Neutrophil (primary cell): ENCODE results near the gene ATP2C2.

Source experiments
- H3K27ac ChIP-seq: fragments of 200-600 bp; sonication (generic); 2 replicates; pipeline ENCODE4 v1.5.1; 2016; ENCODE audit warnings: mild to moderate bottlenecking, moderate library complexity
- H3K27me3 ChIP-seq: fragments of 200-600 bp; sonication (generic); 2 replicates; pipeline ENCODE4 v1.6.0; 2016; ENCODE audit warnings: mild to moderate bottlenecking
- H3K36me3 ChIP-seq: fragments of 200-600 bp; sonication (generic); 2 replicates; pipeline ENCODE4 v1.5.1; 2017
- H3K4me1 ChIP-seq, 2 experiments: fragments of 200-600 bp in 1 of 2; sonication (generic) in 1 of 2; 1 replicate in 1 of 2; 2 replicates in 1 of 2; pipeline versions ENCODE4 v1.5.1 to v1.6.1; 2013 to 2016; ENCODE audit warnings: low read depth in 1 of 2, low read length in 1 of 2, mild to moderate bottlenecking in 1 of 2, moderate library complexity in 1 of 2; ENCODE audit not compliant: control insufficient read depth in 1 of 2, insufficient read depth in 1 of 2
- H3K4me3 ChIP-seq, 2 experiments: fragments of 200-600 bp in 1 of 2; sonication (generic) in 1 of 2; 1 replicate in 1 of 2; 2 replicates in 1 of 2; pipeline ENCODE4 v1.5.1; 2013 to 2016; ENCODE audit warnings: low read depth in 1 of 2, low read length in 1 of 2, mild to moderate bottlenecking in 1 of 2, moderate library complexity in 1 of 2
- H3K9me3 ChIP-seq: fragments of 200-600 bp; sonication (generic); 2 replicates; pipeline ENCODE4 v1.5.1; 2016
- TF ChIP-seq, protein P1 (sequence below): fragments of 200-600 bp; sonication (generic); IDR thresholded peaks from 2 replicates; pipeline ENCODE4 v1.5.1; 2016; ENCODE audit warnings: antibody characterized with exemption

The ATP2C2 gene

DNA sequence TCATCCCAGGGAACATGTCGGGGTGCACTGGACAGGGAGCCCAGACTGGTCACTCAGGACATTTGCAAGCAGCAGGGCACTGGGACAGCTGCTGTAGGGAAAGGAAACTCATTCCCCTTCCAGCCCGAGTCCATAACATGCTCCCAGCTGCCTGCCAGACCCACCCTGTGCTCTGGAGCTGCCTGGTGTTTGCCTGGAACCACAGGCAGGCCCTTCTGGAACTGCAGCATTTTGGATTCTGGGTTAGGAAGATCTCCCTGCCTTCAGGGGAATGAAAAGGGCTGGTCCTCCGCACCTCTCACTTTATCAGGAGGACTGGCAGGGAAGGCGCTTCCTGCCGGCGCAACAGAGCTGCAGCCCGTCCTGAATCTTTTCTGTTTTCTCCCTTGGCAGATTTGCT, 94.9 kb downstream of the ATP2C2 start:
- TF ChIP-seq, protein P1, sequence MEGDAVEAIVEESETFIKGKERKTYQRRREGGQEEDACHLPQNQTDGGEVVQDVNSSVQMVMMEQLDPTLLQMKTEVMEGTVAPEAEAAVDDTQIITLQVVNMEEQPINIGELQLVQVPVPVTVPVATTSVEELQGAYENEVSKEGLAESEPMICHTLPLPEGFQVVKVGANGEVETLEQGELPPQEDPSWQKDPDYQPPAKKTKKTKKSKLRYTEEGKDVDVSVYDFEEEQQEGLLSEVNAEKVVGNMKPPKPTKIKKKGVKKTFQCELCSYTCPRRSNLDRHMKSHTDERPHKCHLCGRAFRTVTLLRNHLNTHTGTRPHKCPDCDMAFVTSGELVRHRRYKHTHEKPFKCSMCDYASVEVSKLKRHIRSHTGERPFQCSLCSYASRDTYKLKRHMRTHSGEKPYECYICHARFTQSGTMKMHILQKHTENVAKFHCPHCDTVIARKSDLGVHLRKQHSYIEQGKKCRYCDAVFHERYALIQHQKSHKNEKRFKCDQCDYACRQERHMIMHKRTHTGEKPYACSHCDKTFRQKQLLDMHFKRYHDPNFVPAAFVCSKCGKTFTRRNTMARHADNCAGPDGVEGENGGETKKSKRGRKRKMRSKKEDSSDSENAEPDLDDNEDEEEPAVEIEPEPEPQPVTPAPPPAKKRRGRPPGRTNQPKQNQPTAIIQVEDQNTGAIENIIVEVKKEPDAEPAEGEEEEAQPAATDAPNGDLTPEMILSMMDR, result no peak
- H3K27me3 ChIP-seq, result no peaks in the 10 kb centered on the region
- no peak overlapping the region for H3K4me3 ChIP-seq
- H3K36me3 ChIP-seq, result peaks cover 67% of the 10 kb centered on the region
- no peaks in the 10 kb centered on the region for H3K4me1 ChIP-seq
- H3K27ac ChIP-seq, result no peak overlapping the region
- H3K9me3 ChIP-seq, result no peaks in the 10 kb centered on the region

DNA sequence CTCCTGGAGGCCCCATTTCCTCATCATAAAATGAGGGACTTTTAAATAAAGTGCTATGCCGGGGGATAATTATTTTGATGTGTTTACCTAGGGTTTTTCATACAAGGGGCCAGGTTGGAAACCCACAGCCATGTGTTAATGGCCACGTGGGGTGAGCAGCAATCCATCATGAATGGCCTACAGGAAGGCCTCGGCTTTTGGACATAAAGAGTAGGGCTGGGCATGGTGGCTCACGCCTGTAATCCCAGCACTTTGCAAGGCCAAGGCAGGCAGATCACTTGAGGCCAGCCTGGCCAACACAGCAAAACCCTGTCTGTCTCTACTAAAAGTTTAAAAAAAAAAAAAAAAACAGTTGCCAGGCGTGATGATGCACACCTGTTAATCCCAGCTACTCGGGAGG, 95.8 kb downstream of the ATP2C2 start:
- Histone ChIP-seq H3K4me1 (no peaks in the 10 kb centered on the region), H3K27me3 (no peaks in the 10 kb centered on the region), H3K36me3 (peaks cover 63% of the 10 kb centered on the region), H3K4me3 (no peak overlapping the region), H3K27ac (no peak overlapping the region), H3K9me3 (no peaks in the 10 kb centered on the region)
- TF ChIP-seq, protein P1, result no peak

DNA sequence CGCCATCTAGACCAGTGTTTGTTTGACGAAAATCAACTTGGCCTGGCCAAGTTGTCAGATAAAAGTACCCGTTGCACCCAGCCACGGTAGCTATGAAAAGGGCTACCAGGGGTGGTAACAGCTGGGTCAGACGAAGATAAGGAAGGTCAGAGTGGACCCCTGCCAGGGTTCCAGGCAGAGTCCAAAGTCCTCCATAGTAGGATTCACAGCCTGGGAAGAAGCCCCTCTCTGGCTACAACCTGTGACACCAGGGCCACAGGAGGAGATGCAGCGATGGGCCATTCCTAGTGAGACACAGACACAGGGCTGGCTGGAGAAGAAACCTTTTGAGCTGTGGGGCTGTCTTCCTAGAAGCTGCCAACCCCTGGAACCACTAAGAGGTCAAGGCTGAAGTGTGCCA, 96.8 kb downstream of the ATP2C2 start:
- Histone ChIP-seq H3K4me1 (no peaks in the 10 kb centered on the region), H3K9me3 (no peaks in the 10 kb centered on the region), H3K27me3 (no peaks in the 10 kb centered on the region), H3K27ac (no peak overlapping the region), H3K4me3 (no peak overlapping the region), H3K36me3 (peaks cover 52% of the 10 kb centered on the region)
- TF ChIP-seq, protein P1, result no peak

DNA sequence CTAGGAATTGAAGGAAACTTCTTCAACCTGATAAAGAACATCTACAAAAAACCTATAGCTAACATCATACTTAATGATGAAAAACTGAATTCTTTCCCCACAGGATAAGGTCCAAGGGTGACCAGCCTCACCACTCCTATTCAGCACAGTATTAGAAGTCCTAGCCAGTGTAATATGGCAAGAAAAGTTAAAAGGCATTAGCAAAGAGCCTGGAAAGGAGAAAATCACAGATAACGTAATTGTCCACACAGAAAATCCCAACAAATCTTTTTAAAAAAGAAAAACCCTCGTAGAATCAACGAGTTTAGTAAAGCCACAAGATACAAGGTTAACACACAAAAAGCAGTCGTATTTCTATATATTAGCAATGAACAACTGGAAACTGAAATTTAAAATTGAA, 98.4 kb downstream of the ATP2C2 start:
- TF ChIP-seq, protein P1, result no peak
- Histone ChIP-seq H3K9me3 (no peaks in the 10 kb centered on the region), H3K4me3 (no peak overlapping the region), H3K27me3 (no peaks in the 10 kb centered on the region), H3K4me1 (no peaks in the 10 kb centered on the region), H3K36me3 (peaks cover 37% of the 10 kb centered on the region), H3K27ac (no peak overlapping the region)

DNA sequence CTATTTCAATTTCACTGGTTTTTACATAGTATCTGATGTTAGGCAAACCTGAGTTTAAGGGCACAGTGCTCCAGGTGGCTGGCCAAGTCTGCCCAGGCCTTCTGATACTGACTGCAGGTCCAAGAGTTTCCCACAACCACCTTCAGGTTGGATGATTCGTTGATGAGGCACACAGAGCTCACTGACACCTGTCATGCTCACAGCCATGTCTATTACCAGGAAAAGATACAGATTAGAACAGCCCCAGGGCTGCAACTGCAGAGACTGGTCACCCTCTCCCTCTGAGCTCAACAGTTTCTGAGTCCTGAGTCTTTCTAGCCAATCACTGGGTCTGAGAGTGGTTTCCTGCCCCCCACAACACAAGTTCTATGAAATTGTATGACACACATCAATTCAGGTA, 98.9 kb downstream of the ATP2C2 start:
- TF ChIP-seq, protein P1, result no peak
- H3K4me1 ChIP-seq, result no peaks in the 10 kb centered on the region
- H3K27ac ChIP-seq, result no peak overlapping the region
- H3K9me3 ChIP-seq, result no peaks in the 10 kb centered on the region
- H3K36me3 ChIP-seq, result peaks cover 31% of the 10 kb centered on the region
- H3K4me3 ChIP-seq, result no peak overlapping the region
- H3K27me3 ChIP-seq, result no peaks in the 10 kb centered on the region

DNA sequence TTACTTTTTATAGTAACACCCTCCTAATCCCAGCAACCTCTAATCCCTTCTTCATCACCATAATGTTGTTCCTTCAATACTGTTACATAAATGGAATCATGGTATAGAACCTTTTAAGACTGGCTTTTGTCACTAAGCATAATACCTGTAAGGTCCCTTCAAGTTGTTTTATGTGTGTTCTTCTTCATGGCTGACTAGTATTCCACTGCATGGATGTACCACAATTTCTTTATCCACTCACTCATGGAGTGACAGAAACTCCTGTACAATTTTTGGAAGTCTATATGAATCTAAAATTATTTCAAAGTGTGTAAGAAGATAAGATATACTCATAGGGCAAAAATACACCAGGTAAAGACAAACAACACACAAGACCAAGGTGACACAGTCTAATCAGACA, 99.4 kb downstream of the ATP2C2 start:
- H3K9me3 ChIP-seq, result no peaks in the 10 kb centered on the region
- peaks cover 27% of the 10 kb centered on the region for H3K36me3 ChIP-seq
- TF ChIP-seq, protein P1, result no peak

More for the DNA sequence above, 99.4 kb downstream of the ATP2C2 start:
- H3K4me1 ChIP-seq, result no peaks in the 10 kb centered on the region
- H3K4me3 ChIP-seq, result no peak overlapping the region
- no peaks in the 10 kb centered on the region for H3K27me3 ChIP-seq
- H3K27ac ChIP-seq, result no peak overlapping the region
